ENCODE measurements around the gene FRA10AC1.

FRA10AC1 gene

GRCh38 chr10:93622942-93623341 lies 79.5 kb downstream of the FRA10AC1 start:
- DNase-seq, result no peak

- no peak for DNase-seq
Observed at GRCh38 chr10:93620925-93621324, 81.5 kb downstream of the FRA10AC1 start.
